IPS-NIHi7 (cell line): ENCODE results near the gene SYNRG.
"Not testable (repeated sequence)": the region's sequence is repeated elsewhere in the genome, so short reads cannot be mapped to it uniquely, and the experiment has no call there.

Experiments
- DNase-seq: peaks from one replicate; pipeline ENCODE4 v3.0.0; 2012; ENCODE audit warnings: mixed read lengths; ENCODE audit errors: extremely low spot score

SYNRG gene

GRCh38 chr17:37538981-37539659, 70.1 kb downstream of the SYNRG start:
- DNase-seq: no peak

- DNase-seq: no peak
These were observed 73.3 kb downstream of the SYNRG start for GRCh38 chr17:37535906-37536305.

GRCh38 chr17:37532756-37533155, 76.5 kb downstream of the SYNRG start:
- no peak for DNase-seq

GRCh38 chr17:37530420-37530819, 78.8 kb downstream of the SYNRG start:
- DNase-seq: no peak

GRCh38 chr17:37527249-37527851, 81.9 kb downstream of the SYNRG start:
- peak; percentile 73 for DNase-seq

GRCh38 chr17:37523715-37524219, 85.5 kb downstream of the SYNRG start:
- no peak for DNase-seq

- DNase-seq: no peak
These were observed 87.4 kb downstream of the SYNRG start for GRCh38 chr17:37521821-37522220.

- no peak for DNase-seq
These were observed 89.0 kb downstream of the SYNRG start for GRCh38 chr17:37520174-37520573.

GRCh38 chr17:37519251-37519985, 89.8 kb downstream of the SYNRG start:
- no peak for DNase-seq

GRCh38 chr17:37518826-37519225, 90.4 kb downstream of the SYNRG start:
- no peak for DNase-seq

- DNase-seq: no peak
These were observed 91.3 kb downstream of the SYNRG start for GRCh38 chr17:37517881-37518280.

GRCh38 chr17:37516127-37516571, 93.1 kb downstream of the SYNRG start:
- DNase-seq: no peak

GRCh38 chr17:37513711-37514110, 95.5 kb downstream of the SYNRG start:
- DNase-seq: no peak

- no peak for DNase-seq
These were observed 96.7 kb downstream of the SYNRG start for GRCh38 chr17:37512442-37513068.

- not testable (repeated sequence) for DNase-seq
These were observed 97.6 kb downstream of the SYNRG start for GRCh38 chr17:37511642-37512041.

- no peak for DNase-seq
These were observed 99.2 kb downstream of the SYNRG start for GRCh38 chr17:37510056-37510455.

GRCh38 chr17:37507111-37507510, 102.1 kb downstream of the SYNRG start:
- no peak for DNase-seq

GRCh38 chr17:37506678-37507077, 102.5 kb downstream of the SYNRG start:
- DNase-seq: peak; percentile 81

GRCh38 chr17:37505333-37505732, 103.9 kb downstream of the SYNRG start:
- no peak for DNase-seq

GRCh38 chr17:37503148-37503547, 106.1 kb downstream of the SYNRG start:
- no peak for DNase-seq

GRCh38 chr17:37502009-37502936, 106.9 kb downstream of the SYNRG start:
- no peak for DNase-seq
